ENCODE data around the gene ZNF135. TPM values are rescaled to one million over a fixed set of nuclear protein-coding genes. Genes with fewer than 3 reads are reported as not detected.

The ZNF135 gene
- 0.04 TPM in 1 of 5 replicates, not detected in the others for total RNA-seq (2022; extraction: Qiagen RNA extraction; ENCODE audit: low read depth)

DNA sequence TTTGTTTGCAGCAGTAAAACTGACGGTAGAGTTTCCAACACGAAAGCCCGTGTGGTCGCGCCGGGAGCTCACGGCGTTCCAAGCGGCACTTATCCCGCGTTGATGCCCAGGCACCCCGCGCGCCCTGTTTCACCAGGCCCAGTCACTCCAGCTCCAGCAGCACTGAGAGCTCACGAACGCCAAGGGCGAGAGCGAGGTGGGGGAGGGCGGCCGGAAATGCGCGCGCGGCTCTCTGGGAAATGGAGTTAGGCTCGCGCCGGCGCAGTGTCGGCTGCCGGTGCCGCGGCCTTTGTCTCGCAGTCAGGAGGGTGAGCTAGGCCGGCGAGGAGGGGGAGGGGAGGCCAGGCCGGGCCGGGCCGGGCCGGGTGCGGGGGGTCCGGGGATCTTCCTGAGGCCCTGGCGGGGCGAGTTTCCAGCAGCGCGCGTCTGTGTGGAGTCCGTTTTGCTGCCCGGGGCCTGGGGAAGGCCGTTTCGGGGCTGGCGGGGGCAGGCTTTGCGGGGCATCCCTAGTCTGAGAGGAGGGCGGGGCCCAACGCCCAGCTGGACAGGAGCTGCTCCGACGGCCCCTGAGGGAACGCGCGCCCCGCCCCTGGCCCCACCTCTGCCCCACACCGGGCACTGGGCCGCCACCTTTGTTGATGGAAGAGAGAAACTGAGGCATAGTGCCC lies at the start of gene ZNF135:
Gene ZNF135, plus strand, starts transcription at position 280 of the 668 bp plus-strand sequence. CDS start 721 bp downstream, outside the sequence.

DNA sequence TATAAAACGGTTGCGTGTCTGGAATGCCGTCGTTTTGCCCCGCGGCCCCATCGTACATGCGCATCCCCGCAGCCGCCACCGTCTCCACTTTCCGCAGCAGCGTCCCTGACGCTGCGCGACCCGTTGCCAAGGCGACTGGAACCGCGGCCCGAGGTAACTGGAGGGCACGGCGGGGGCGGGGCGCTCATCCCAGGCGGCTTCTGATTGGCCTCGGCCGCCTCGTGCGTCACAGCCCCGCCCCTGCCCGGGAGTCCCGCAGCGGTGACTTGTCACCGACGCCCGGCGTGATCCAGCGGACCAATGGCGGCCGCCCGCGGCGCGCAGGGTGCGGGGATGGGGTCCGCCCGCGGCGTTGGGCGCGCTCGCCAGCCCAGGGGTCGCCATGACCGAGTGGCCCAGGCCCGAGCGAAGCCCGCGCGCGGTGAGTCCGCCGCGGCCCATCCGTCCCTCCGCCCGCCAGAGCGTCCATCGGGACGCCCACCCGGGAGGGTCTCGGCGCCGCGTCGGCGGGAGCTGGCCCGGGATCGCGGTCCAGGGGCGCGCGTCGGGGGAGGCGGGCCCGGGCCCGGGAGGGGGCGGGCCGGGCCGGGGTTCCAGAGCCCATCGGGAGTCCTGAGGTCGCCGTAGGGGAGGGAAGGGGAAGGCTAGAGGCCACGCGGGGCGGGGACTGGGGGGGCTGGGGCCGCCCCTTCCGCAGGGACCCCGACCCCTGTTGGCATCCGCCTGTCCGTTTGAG lies 25.2 kb upstream of the ZNF135 start, which contains the start of gene ZSCAN1:
Gene ZSCAN1, plus strand, starts transcription at position 285 of the 736 bp plus-strand sequence. CDS start 3,812 bp downstream, outside the sequence.

DNA sequence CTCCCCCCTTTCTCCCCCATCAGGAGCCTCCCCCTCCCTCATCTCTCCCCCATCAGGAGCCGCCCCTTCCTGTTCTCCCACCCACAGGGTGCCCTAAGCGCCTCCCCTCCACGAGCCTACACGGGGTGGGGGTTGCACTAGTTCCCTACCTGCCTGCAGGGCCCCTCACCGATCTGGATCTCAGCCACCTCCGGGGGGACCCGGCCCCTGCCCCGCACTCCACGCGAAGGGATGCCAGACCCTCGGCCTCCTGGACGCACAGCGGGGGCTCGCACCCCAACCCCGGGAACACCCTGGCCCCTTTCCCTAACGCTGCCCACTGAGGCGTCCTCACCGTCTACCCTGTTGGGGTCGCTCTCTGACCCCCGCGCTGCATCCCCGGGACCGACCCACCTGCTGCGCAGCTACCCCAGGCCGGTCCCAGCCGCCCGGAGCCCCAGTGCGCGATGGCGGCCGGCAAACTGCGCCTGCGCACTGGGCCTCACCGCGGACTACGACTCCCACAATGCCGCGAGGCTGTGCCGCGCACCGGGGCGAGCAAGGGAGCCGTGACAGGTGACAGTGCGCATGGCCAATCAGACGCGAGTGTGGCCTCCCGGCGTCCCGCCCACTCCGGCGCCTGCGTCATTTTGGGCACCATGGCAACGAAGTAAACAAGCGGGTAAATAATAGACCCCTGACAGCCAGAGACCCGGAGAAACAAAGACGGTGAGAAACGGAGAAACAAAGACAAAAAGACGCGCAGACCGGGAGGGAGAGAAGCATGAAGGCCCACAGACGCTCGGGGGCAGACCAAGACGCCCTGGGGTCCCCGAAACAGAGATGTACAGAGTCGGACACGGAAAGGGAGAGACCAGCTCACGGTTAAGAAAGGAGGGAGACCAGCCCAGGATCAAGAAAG lies 38.9 kb downstream of the ZNF135 start, which contains the start of gene ZSCAN18:
Gene ZSCAN18, minus strand, starts transcription at position 451 of the 901 bp plus-strand sequence. CDS start 7,964 bp downstream, outside the sequence.

Other genes starting within 250 kb of the ZNF135 start
- gene ZNF552, start 244.4 kb upstream of the ZNF135 start, total RNA-seq (2022; extraction: Qiagen RNA extraction; ENCODE audit: low read depth): 4.6 to 6.1 TPM (median 5.6 TPM) in 5 replicates
- 8.9 to 10.8 TPM (median 9.7 TPM) in 5 replicates for gene ZNF587B, start 229.0 kb upstream of the ZNF135 start, total RNA-seq (2022; extraction: Qiagen RNA extraction; ENCODE audit: low read depth)
- 6.2 to 8.4 TPM (median 8.1 TPM) in 5 replicates for gene ZNF587, start 209.4 kb upstream of the ZNF135 start, total RNA-seq (2022; extraction: Qiagen RNA extraction; ENCODE audit: low read depth)
- 1.7 to 2.6 TPM (median 2.0 TPM) in 5 replicates for gene ZNF814, start 170.2 kb upstream of the ZNF135 start, total RNA-seq (2022; extraction: Qiagen RNA extraction; ENCODE audit: low read depth)
- 3.4 to 5.0 TPM (median 3.9 TPM) in 5 replicates for gene ZNF417, start 142.7 kb upstream of the ZNF135 start, total RNA-seq (2022; extraction: Qiagen RNA extraction; ENCODE audit: low read depth)
- gene ZNF418, start 123.9 kb upstream of the ZNF135 start, total RNA-seq (2022; extraction: Qiagen RNA extraction; ENCODE audit: low read depth): 1.0 to 1.7 TPM (median 1.3 TPM) in 5 replicates
- gene ZNF256, start 111.6 kb upstream of the ZNF135 start, total RNA-seq (2022; extraction: Qiagen RNA extraction; ENCODE audit: low read depth): 1.1 to 1.4 TPM (median 1.2 TPM) in 5 replicates
- gene C19orf18, start 84.7 kb upstream of the ZNF135 start, total RNA-seq (2022; extraction: Qiagen RNA extraction; ENCODE audit: low read depth): not detected in 5 replicates
- gene ZNF606, start 56.5 kb upstream of the ZNF135 start, total RNA-seq (2022; extraction: Qiagen RNA extraction; ENCODE audit: low read depth): 1.8 to 3.2 TPM (median 2.7 TPM) in 5 replicates
- gene ZSCAN1, start 25.3 kb upstream of the ZNF135 start, total RNA-seq (2022; extraction: Qiagen RNA extraction; ENCODE audit: low read depth): not detected in 5 replicates
- gene ZSCAN18, start 38.9 kb downstream of the ZNF135 start, total RNA-seq (2022; extraction: Qiagen RNA extraction; ENCODE audit: low read depth): 2.1 to 3.0 TPM (median 2.5 TPM) in 5 replicates
- 2.9 to 3.3 TPM (median 3.1 TPM) in 5 replicates for gene ZNF329, start 91.5 kb downstream of the ZNF135 start, total RNA-seq (2022; extraction: Qiagen RNA extraction; ENCODE audit: low read depth)
- 14.5 to 16.5 TPM (median 15.7 TPM) in 5 replicates for gene ZNF274, start 123.8 kb downstream of the ZNF135 start, total RNA-seq (2022; extraction: Qiagen RNA extraction; ENCODE audit: low read depth)
- 11.6 to 24.4 TPM (median 19.0 TPM) in 5 replicates for gene ZNF544, start 169.6 kb downstream of the ZNF135 start, total RNA-seq (2022; extraction: Qiagen RNA extraction; ENCODE audit: low read depth)
- gene ZNF8, start 219.7 kb downstream of the ZNF135 start, total RNA-seq (2022; extraction: Qiagen RNA extraction; ENCODE audit: low read depth): 1.3 to 1.5 TPM (median 1.3 TPM) in 5 replicates
- gene ERVK3-1, start 246.1 kb downstream of the ZNF135 start, total RNA-seq (2022; extraction: Qiagen RNA extraction; ENCODE audit: low read depth): 90.7 to 110 TPM (median 98.8 TPM) in 5 replicates